Measurements from ENCODE around the gene ELMO1. TPM values are rescaled to one million over a fixed set of nuclear protein-coding genes. Genes with fewer than 3 reads are reported as not detected.

ELMO1 gene
- total and polyA plus RNA-seq, 2 experiments from 2014 or later: 19.7 to 28.7 TPM

DNA sequence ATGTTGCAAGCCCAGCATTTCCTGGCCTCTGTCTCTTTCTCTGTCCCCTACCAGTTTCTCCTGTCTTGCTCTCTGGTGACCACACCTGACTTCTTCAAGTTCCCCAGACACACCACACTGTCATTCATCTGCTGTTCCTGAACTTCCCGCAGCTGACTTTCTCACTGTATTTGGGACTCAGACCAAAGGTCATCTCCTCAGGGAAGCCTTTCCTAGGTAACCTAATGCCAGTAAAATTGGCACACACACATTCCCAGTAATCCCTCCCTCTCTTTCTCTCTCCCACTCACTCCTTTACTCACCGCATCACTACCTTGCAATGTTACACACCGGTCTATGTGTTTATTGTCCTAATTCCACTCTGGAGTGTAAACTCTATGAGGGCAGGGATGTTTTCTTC, 81.7 kb downstream of the ELMO1 start:
- Histone ChIP-seq H3K4me3 (no peak overlapping the region), H2AFZ (no peak overlapping the region), H3K9me3 (ENCODE audit: low read depth) (no peaks in the 10 kb centered on the region), H3K79me2 (no peaks in the 10 kb centered on the region), H3K4me2 (no peak overlapping the region), H3K9me2 (replicated peaks; ENCODE audit: insufficient read depth) (no peaks in the 10 kb centered on the region), H3K36me3 (replicated peaks; ENCODE audit: insufficient read depth, low read depth) (no peaks in the 10 kb centered on the region), H4K20me1 (ENCODE audit: insufficient read depth, poor library complexity, severe bottlenecking) (no peaks in the 10 kb centered on the region), H3K4me1 (ENCODE audit: insufficient read depth) (peaks cover 19% of the 10 kb centered on the region), H3K27ac (no peak overlapping the region), H3K27me3 (no peaks in the 10 kb centered on the region)
- TF ChIP-seq EZH2 (IDR thresholded peaks at IDR 0.05; ENCODE audit: borderline replicate concordance) (no peak), EZH2phosphoT487 (IDR thresholded peaks at IDR 0.05; ENCODE audit: low read depth, severe bottlenecking, unreplicated experiment) (no peak), CTCF (IDR thresholded peaks at IDR 0.05; ENCODE audit: poor library complexity) (no peak)
- DNase-seq (ENCODE audit: low spot score): no peak
- 79% methylated on average over 3 of the region's 3 CpGs for WGBS (ENCODE audit: low lambda C conversion rate, missing lambda C conversion rate)

GRCh38 chr7:37366445-37366844, 82.2 kb downstream of the ELMO1 start:
- WGBS (ENCODE audit: low lambda C conversion rate, missing lambda C conversion rate): 93% methylated on average over 3 of the region's 3 CpGs
- H3K36me3 ChIP-seq (replicated peaks; ENCODE audit: insufficient read depth, low read depth): no peaks in the 10 kb centered on the region
- no peak overlapping the region for H3K27ac ChIP-seq
- no peak overlapping the region for H2AFZ ChIP-seq
- no peaks in the 10 kb centered on the region for H4K20me1 ChIP-seq (ENCODE audit: insufficient read depth, poor library complexity, severe bottlenecking)
- H3K4me2 ChIP-seq: no peak overlapping the region
- no peaks in the 10 kb centered on the region for H3K9me2 ChIP-seq (replicated peaks; ENCODE audit: insufficient read depth)
- H3K27me3 ChIP-seq: no peaks in the 10 kb centered on the region
- H3K9me3 ChIP-seq (ENCODE audit: low read depth): no peaks in the 10 kb centered on the region
- DNase-seq (ENCODE audit: low spot score): no peak
- H3K4me3 ChIP-seq: no peak overlapping the region
- peaks cover 19% of the 10 kb centered on the region for H3K4me1 ChIP-seq (ENCODE audit: insufficient read depth)
- TF ChIP-seq EZH2 (IDR thresholded peaks at IDR 0.05; ENCODE audit: borderline replicate concordance) (no peak), EZH2phosphoT487 (IDR thresholded peaks at IDR 0.05; ENCODE audit: low read depth, severe bottlenecking, unreplicated experiment) (no peak), CTCF (IDR thresholded peaks at IDR 0.05; ENCODE audit: poor library complexity) (no peak)
- H3K79me2 ChIP-seq: no peaks in the 10 kb centered on the region

DNA sequence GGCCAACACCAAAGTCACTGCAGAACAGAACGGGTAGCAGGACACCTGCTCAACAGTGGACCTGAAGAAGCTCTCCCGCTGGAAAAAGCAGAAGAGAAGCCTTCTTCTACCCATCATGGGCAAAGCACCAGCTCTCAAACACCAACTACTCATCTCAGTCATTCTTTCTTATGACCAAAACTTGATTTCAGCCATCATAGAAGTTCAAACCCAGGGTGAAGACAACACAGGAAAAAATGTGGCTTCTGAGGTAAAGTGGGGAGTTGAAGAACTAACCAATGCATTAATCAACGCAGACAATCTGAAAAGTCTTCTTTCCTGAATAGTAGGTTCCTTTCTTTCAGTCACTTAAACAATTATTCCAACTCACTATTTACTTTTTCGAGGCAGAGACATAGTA, 83.3 kb downstream of the ELMO1 start:
- H3K9me3 ChIP-seq (ENCODE audit: low read depth): no peaks in the 10 kb centered on the region
- peaks cover 19% of the 10 kb centered on the region for H3K4me1 ChIP-seq (ENCODE audit: insufficient read depth)
- TF ChIP-seq EZH2phosphoT487 (IDR thresholded peaks at IDR 0.05; ENCODE audit: low read depth, severe bottlenecking, unreplicated experiment): no peak
- TF ChIP-seq CTCF (IDR thresholded peaks at IDR 0.05; ENCODE audit: poor library complexity): no peak
- TF ChIP-seq EZH2 (IDR thresholded peaks at IDR 0.05; ENCODE audit: borderline replicate concordance): no peak
- H3K4me2 ChIP-seq: no peak overlapping the region
- no peak for DNase-seq (ENCODE audit: low spot score)
- WGBS (ENCODE audit: low lambda C conversion rate, missing lambda C conversion rate): 92% methylated on average over 4 of the region's 4 CpGs
- no peak overlapping the region for H2AFZ ChIP-seq
- no peaks in the 10 kb centered on the region for H4K20me1 ChIP-seq (ENCODE audit: insufficient read depth, poor library complexity, severe bottlenecking)
- no peaks in the 10 kb centered on the region for H3K79me2 ChIP-seq
- no peak overlapping the region for H3K4me3 ChIP-seq
- no peaks in the 10 kb centered on the region for H3K9me2 ChIP-seq (replicated peaks; ENCODE audit: insufficient read depth)
- H3K27me3 ChIP-seq: no peaks in the 10 kb centered on the region
- H3K27ac ChIP-seq: no peak overlapping the region
- no peaks in the 10 kb centered on the region for H3K36me3 ChIP-seq (replicated peaks; ENCODE audit: insufficient read depth, low read depth)

DNA sequence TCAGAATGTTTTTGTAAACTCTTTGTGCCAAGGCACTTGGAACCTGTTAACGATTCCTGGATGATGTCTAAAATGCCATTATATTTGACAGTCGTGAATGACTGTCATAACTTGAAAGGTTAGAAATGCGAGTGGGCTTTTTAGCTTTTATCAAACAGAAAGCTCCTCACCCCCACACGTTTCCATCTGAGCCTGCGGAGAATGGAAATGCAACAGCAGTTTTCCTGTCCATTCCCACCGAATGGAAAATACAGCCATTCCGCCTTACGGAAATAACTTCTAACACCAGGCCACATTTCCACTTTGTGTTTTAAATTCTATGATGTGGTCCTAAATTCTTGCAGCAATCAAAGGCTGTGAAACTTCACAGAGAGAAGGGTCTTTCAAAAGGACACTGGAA, 83.8 kb downstream of the ELMO1 start:
- H3K27ac ChIP-seq: no peak overlapping the region
- H3K36me3 ChIP-seq (replicated peaks; ENCODE audit: insufficient read depth, low read depth): no peaks in the 10 kb centered on the region
- H4K20me1 ChIP-seq (ENCODE audit: insufficient read depth, poor library complexity, severe bottlenecking): no peaks in the 10 kb centered on the region
- no peak for DNase-seq (ENCODE audit: low spot score)
- no peak overlapping the region for H3K4me2 ChIP-seq
- no peak overlapping the region for H2AFZ ChIP-seq
- no peak for TF ChIP-seq EZH2 (IDR thresholded peaks at IDR 0.05; ENCODE audit: borderline replicate concordance)
- no peak for TF ChIP-seq CTCF (IDR thresholded peaks at IDR 0.05; ENCODE audit: poor library complexity)
- no peak for TF ChIP-seq EZH2phosphoT487 (IDR thresholded peaks at IDR 0.05; ENCODE audit: low read depth, severe bottlenecking, unreplicated experiment)
- no peaks in the 10 kb centered on the region for H3K79me2 ChIP-seq
- no peaks in the 10 kb centered on the region for H3K9me2 ChIP-seq (replicated peaks; ENCODE audit: insufficient read depth)
- peaks cover 19% of the 10 kb centered on the region for H3K4me1 ChIP-seq (ENCODE audit: insufficient read depth)
- H3K9me3 ChIP-seq (ENCODE audit: low read depth): no peaks in the 10 kb centered on the region
- no peak overlapping the region for H3K4me3 ChIP-seq
- WGBS (ENCODE audit: low lambda C conversion rate, missing lambda C conversion rate): 74% methylated on average over 8 of the region's 8 CpGs
- no peaks in the 10 kb centered on the region for H3K27me3 ChIP-seq

Measured in hepatocyte (in vitro differentiated cells).